ENCODE results near the gene TYK2. TPM values are rescaled to one million over a fixed set of nuclear protein-coding genes. Genes with fewer than 3 reads are reported as not detected.

The TYK2 gene
- total and polyA plus RNA-seq, 2 of the 13 experiments (the other 11 are each of a cell fraction or from before 2014, with no cell fraction given), result 38.8 to 60.1 TPM

DNA sequence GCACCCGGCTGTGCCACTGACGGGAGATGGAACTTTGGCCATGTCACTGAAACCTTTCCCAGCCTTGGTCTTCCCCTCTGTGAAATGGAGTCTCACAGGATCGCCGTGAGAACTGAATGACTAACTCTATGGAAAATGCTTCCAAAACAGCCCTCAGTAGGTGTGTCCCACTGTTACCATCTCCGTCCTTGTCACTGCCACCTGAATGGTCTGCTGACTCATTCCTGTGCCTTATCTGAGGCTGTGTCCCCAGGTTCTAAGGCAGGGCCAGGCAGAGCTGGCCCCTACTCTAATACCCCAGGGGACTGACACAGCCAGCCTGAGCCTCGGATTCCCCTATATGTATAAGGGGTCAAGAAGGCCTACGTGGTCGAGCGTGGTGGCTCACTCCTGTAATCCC, 18.4 kb upstream of the TYK2 start:
- POLR2A ChIA-PET, result no interaction called here
- H3K79me2 ChIP-seq (ENCODE audit: insufficient read depth, low read length), result peaks cover 48% of the 10 kb centered on the region
- no peaks in the 10 kb centered on the region; a peak in 1 of 5 replicates for H3K27me3 ChIP-seq (ENCODE audit: control insufficient read depth in 1 of 2, insufficient read depth in 2 of 2, low read length in 2 of 2)
- no TSS peak for BruUV-seq (replicated peaks)
- peaks cover 17% of the 10 kb centered on the region for H3K4me1 ChIP-seq (ENCODE audit: insufficient read depth, low read length)
- H3K9ac ChIP-seq (ENCODE audit: insufficient read depth, low read depth, low read length), result no peak overlapping the region
- no peaks in the 10 kb centered on the region for H3K9me3 ChIP-seq (ENCODE audit: low read length)
- H3K36me3 ChIP-seq (replicated peaks in 1 of 2; ENCODE audit: control insufficient read depth in 1 of 2, insufficient read depth in 2 of 2, low read length in 2 of 2), result peaks cover 5 to 32% of the 10 kb centered on the region in 2 experiments; a peak in 4 of 5 replicates
- in situ Hi-C loops (cut with HindIII; ENCODE audit: extremely low pct_ligation_motif_present, low pct_unique_long_range_greater_than_20kb), result loop anchor here (10.0 kb wide), 1 partner anchor 464 kb away; the partner anchor contains the start of gene OLFM2
- DNase-seq (ENCODE audit: low spot score), result no peak
- H3K27ac ChIP-seq (ENCODE audit: extremely low read length, insufficient read depth, low read length), result no peak overlapping the region
- no peak overlapping the region for H2AFZ ChIP-seq (ENCODE audit: low read length)
- ATAC-seq, result no peak
- WGBS (ENCODE audit: low lambda C conversion rate), result 100% methylated on average over 9 of the region's 9 CpGs
- CTCF ChIA-PET (ENCODE audit: low intra/inter-chr PET ratio, low total read pairs), result no interaction called here
- H3K4me3 ChIP-seq (replicated peaks in 1 of 3; ENCODE audit: insufficient read depth in 1 of 3, low read depth in 2 of 3, low read length in 3 of 3), result no peak overlapping the region
- peaks cover 18% of the 10 kb centered on the region; the same call in 1 of the 2 replicates for H4K20me1 ChIP-seq (ENCODE audit: insufficient read depth, low read length)
- no peak for FAIRE-seq
- H3K4me2 ChIP-seq (ENCODE audit: low read depth, low read length), result no peak overlapping the region
- intact Hi-C loops (cut with micrococcal nuclease; ENCODE audit: unreplicated experiment), result no loop called here
- peak; percentile 54; the same call in 1 of the 2 replicates for TF ChIP-seq ZNF629 (CRISPR knock-in tag; conservative IDR thresholded peaks at IDR 0.05)
- no peak for TF ChIP-seq HDAC6 (IDR thresholded peaks at IDR 0.05; ENCODE audit: low read depth, low read length)

DNA sequence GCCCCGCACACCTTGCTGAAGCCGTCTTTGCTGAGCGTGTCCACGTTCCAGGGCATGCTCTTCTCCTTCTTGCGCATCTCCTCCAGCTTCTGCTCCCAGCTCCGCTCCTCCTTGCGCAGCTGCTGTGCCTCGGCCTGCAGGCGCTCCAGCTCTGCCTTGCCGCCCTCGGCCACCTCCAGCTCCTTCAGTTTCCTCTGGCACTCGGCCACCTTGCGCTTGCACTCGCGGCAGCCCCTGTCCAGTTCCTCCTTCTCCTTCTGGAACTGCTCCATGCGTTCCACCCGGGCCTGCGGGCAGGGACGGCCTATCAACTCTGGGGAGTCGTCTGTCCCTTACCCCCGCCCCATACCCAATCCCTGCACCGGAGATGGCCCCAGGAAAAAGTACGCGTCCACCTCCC, 15.5 kb upstream of the TYK2 start:
- no peak overlapping the region for H2AFZ ChIP-seq (ENCODE audit: low read length)
- no peak overlapping the region for H3K4me2 ChIP-seq (ENCODE audit: low read depth, low read length)
- H3K4me3 ChIP-seq (replicated peaks in 1 of 3; ENCODE audit: insufficient read depth in 1 of 3, low read depth in 2 of 3, low read length in 3 of 3), result no peak overlapping the region
- H4K20me1 ChIP-seq (ENCODE audit: insufficient read depth, low read length), result peaks cover 9% of the 10 kb centered on the region; the same call in 1 of the 2 replicates
- no peaks in the 10 kb centered on the region for H3K9me3 ChIP-seq (ENCODE audit: low read length)
- peaks cover 24% of the 10 kb centered on the region for H3K79me2 ChIP-seq (ENCODE audit: insufficient read depth, low read length)
- ChIA-PET CTCF (ENCODE audit: low intra/inter-chr PET ratio, low total read pairs) (no interaction called here), POLR2A (interaction anchor here (1.6 kb wide), 1 partner anchor 14 kb away, joined by 3 read pairs; no protein-coding TSS in a partner anchor)
- DNase-seq (ENCODE audit: low spot score), result no peak
- in situ Hi-C loops (cut with HindIII; ENCODE audit: extremely low pct_ligation_motif_present, low pct_unique_long_range_greater_than_20kb), result loop anchor here (10.0 kb wide), 1 partner anchor 461 kb away; the partner anchor contains the start of gene OLFM2
- no peak for ATAC-seq
- H3K36me3 ChIP-seq (replicated peaks in 1 of 2; ENCODE audit: control insufficient read depth in 1 of 2, insufficient read depth in 2 of 2, low read length in 2 of 2), result peaks cover 16 to 56% of the 10 kb centered on the region in 2 experiments; a peak in 4 of 5 replicates
- peaks cover 4% of the 10 kb centered on the region for H3K4me1 ChIP-seq (ENCODE audit: insufficient read depth, low read length)
- intact Hi-C loops (cut with micrococcal nuclease; ENCODE audit: unreplicated experiment), result no loop called here
- BruUV-seq (replicated peaks), result no TSS peak
- no peak overlapping the region for H3K9ac ChIP-seq (ENCODE audit: insufficient read depth, low read depth, low read length)
- 98% methylated on average over 24 of the region's 24 CpGs for WGBS (ENCODE audit: low lambda C conversion rate)
- no peak for FAIRE-seq
- peak; percentile 55 for TF ChIP-seq AGO2 (optimal IDR thresholded peaks at IDR 0.05; ENCODE audit: low read depth, low read length)
- no peak for TF ChIP-seq SALL1 (CRISPR knock-in tag; IDR thresholded peaks at IDR 0.05)
- no peak for TF ChIP-seq NAIF1 (CRISPR knock-in tag; IDR thresholded peaks at IDR 0.05; ENCODE audit: borderline replicate concordance)
- TF ChIP-seq DNMT1 (CRISPR knock-in tag; IDR thresholded peaks at IDR 0.05), result no peak
- H3K27me3 ChIP-seq (ENCODE audit: control insufficient read depth in 1 of 2, insufficient read depth in 2 of 2, low read length in 2 of 2), result no peaks in the 10 kb centered on the region
- H3K27ac ChIP-seq (ENCODE audit: extremely low read length, insufficient read depth, low read length), result no peak overlapping the region
